NCI-H345 treated with DMSO at 0.1 percent for 48 hours (cell line): ENCODE data around the gene RNU7-1.

Experiments used
- DNase-seq: peaks from one replicate; lab custom pipeline; 2025; ENCODE audit not compliant: unreplicated experiment; lab: John Stamatoyannopoulos, UW

Gene RNU7-1

GRCh38 chr12:6936636-6937480 lies 6.8 kb upstream of the RNU7-1 start:
- DNase-seq = no peak

DNA sequence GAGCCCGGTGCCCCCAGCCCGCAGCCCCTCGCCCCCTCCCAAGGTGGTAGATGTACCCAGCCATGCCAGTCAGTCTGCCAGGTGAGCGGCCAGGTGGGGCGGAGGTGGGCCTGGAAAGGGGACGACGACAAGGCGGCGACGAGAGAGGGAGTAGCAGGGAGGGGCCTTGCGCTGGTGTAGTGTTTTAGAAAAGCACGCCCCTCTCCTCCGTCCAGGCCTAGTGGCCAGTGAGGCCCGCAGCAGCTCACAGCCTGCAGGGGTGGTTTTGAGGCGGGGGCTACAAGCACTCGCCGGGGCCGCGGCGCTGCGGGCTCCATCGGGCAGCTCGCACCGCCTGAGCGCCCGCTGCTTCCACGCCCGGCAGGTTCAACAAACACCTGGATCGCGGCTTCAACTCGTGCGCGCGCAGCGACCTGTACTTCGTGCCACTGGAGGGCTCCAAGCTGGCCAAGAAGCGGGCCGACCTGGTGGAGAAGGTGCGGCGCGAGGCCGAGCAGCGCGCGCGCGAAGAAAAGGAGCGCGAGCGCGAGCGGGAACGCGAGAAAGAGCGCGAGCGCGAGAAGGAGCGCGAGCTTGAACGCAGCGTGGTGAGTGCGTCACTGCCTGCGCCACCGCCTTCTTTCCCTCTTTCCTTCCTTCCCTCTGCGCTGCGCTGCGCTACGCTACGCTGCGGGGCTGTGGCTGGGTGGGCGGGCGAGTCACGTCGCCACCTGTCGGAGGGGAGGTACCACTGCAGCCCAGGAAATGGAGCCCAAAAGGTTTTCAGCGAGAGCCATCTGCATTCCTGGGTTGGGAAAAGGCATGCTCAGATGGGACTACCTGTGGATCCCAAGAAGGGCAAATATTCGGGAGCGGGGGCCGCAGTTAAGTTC lies 5.9 kb upstream of the RNU7-1 start:
- DNase-seq = peak; percentile 91

DNA sequence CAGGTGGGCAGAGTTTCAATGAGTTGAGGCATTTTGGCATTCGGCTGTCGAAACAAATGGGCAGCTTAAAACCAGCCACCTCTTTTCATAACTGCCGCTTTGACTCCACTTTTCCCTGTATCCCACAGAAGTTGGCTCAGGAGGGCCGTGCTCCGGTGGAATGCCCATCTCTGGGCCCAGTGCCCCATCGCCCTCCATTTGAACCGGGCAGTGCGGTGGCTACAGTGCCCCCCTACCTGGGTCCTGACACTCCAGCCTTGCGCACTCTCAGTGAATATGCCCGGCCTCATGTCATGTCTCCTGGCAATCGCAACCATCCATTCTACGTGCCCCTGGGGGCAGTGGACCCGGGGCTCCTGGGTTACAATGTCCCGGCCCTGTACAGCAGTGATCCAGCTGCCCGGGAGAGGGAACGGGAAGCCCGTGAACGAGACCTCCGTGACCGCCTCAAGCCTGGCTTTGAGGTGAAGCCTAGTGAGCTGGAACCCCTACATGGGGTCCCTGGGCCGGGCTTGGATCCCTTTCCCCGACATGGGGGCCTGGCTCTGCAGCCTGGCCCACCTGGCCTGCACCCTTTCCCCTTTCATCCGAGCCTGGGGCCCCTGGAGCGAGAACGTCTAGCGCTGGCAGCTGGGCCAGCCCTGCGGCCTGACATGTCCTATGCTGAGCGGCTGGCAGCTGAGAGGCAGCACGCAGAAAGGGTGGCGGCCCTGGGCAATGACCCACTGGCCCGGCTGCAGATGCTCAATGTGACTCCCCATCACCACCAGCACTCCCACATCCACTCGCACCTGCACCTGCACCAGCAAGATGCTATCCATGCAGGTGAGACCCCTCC lies 5.0 kb upstream of the RNU7-1 start:
- DNase-seq = no peak

- no peak for DNase-seq
Measured at GRCh38 chr12:6939191-6939540, 4.5 kb upstream of the RNU7-1 start.

- DNase-seq = no peak
Measured at GRCh38 chr12:6941267-6941666, 2.3 kb upstream of the RNU7-1 start.

DNA sequence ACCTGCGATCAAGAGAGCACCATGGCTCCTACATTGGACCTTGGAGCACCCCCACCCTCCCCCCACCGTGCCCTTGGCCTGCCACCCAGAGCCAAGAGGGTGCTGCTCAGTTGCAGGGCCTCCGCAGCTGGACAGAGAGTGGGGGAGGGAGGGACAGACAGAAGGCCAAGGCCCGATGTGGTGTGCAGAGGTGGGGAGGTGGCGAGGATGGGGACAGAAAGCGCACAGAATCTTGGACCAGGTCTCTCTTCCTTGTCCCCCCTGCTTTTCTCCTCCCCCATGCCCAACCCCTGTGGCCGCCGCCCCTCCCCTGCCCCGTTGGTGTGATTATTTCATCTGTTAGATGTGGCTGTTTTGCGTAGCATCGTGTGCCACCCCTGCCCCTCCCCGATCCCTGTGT lies 1.8 kb upstream of the RNU7-1 start:
- no peak for DNase-seq

DNA sequence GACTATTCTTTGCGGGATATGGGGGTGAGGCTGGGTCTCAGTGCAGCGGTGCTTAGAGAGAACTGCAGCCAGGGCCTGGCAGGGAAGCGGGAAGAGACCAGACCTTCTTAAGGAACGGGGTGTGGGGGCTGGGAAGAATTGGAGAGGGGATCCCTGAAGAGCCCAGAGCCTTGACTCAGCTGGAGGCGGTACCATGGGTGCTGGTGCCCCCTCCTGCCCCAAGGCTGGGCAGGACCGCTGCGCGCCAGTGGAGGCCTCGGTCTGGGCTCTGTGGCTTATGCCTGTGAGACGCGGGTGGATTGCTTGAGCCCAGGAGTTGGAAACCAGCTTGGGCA lies 1.3 kb upstream of the RNU7-1 start:
- no peak for DNase-seq

- DNase-seq = peak; percentile 91
Measured at GRCh38 chr12:6943389-6943721, 261 bp upstream of the RNU7-1 start.

GRCh38 chr12:6944381-6945186 lies 968 bp downstream of the RNU7-1 start:
- peak; percentile 96 for DNase-seq

DNA sequence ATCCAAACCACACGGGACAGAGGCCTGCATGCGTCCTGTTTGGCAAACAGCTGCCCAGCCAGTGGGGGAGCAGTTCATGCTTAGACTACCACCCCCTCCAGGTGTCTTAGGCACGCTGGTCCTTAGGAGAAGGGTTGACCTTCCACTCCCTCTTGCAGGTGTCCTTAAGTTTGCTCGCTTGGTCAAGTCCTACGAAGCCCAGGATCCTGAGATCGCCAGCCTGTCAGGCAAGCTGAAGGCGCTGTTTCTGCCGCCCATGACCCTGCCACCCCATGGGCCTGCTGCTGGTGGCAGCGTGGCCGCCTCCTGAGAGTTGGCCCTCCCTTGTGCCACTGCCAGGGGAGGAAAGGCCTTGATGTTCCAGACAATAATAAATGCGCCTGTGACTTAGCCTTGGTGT lies 2.0 kb downstream of the RNU7-1 start:
- DNase-seq = no peak

GRCh38 chr12:6946033-6946919 lies 2.7 kb downstream of the RNU7-1 start:
- peak; percentile 92 for DNase-seq

DNA sequence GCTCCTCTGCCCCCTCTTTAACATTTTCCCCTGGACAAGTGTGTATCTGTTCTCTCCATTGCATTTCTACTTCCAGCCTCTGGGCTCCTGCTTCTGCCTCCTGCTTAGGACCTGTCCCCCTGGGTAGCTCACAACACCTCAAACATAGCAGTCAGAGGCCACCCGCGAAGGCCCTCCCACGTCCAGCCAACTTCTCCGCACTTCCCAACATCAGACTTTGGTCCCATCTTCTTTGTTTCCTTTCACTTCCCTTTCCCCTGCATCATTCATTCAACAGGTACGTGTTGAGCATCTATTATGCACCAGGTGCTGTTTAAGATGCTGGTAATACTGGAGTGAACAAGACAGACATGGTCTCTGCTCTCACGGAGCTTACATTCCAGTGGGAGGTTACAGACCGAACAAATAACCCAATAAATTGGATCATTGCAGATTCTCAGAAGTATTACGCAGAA lies 3.3 kb downstream of the RNU7-1 start:
- no peak for DNase-seq

DNA sequence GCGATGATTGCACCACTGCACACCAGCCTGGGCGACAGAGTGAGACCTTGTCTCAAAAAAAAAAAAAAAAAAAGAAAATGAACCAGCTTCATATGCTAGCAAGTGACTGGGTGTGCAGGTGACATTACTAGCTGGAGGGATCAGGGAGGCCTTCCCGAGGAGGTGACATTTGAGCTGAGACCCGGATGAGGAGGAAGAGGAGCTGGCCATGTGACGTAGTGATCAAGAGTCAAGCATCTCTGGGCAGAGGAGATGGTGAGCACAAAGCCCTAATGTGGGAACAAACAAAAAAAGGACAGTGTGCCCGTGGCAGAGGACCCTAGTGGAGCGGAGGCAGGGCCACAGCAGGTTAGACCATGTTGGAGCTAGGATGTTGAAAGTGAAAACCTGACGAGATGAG lies 4.0 kb downstream of the RNU7-1 start:
- DNase-seq = no peak

GRCh38 chr12:6948873-6949594 lies 5.4 kb downstream of the RNU7-1 start:
- DNase-seq = no peak

DNA sequence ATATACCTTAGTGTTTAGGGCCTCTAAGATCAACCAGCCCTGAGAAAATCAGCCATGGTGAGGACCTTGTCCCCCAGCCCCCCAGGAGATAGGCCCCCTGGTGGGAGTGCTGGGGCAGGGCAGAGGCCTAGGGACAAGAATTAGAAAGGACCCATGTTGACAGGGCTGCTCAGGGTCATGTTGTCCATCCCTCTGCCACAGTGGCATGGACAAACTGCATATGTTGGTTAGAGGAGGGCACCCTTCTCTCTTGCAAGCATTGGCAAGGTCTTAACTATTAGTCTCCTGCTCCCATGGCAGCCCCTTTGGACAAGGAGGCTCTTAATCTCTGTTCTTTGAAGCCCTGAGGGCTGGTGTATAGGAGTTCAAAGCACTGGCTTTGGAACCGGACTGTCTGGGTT lies 6.8 kb downstream of the RNU7-1 start:
- DNase-seq = no peak

DNA sequence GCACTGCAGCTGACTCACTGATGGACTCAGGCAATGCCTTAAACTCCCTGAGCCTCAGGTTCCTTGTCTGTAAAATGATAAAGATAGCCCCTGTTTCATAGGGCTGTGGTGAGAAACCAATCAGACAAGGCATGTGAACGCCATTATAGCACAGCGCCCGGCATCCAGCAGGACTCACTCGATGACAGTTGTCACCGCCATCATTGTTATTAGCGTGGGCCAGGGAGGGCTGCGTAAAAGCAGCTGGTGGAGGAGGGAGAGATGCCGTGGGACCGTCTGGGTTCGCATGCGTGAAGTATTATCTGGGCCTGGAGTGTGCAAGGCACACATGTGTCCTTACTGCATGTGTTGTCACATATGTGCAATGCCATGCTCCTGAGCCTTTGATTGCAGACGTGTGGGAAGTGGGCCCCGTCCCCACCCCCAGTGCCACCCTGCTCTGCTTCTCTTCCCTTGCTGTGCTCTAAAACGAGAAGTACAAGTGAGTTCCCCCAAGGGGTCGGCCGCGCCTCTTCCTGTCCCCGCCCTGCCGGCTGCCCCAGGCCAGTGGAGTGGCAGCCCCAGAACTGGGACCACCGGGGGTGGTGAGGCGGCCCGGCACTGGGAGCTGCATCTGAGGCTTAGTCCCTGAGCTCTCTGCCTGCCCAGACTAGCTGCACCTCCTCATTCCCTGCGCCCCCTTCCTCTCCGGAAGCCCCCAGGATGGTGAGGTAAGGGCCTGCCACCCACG lies 7.4 kb downstream of the RNU7-1 start, which contains the start of gene PTPN6:
PTPN6 (plus strand) TSS at position 546 of the 730 bp plus-strand sequence; CDS start at position 703, 157 bp downstream.
- no peak for DNase-seq

DNA sequence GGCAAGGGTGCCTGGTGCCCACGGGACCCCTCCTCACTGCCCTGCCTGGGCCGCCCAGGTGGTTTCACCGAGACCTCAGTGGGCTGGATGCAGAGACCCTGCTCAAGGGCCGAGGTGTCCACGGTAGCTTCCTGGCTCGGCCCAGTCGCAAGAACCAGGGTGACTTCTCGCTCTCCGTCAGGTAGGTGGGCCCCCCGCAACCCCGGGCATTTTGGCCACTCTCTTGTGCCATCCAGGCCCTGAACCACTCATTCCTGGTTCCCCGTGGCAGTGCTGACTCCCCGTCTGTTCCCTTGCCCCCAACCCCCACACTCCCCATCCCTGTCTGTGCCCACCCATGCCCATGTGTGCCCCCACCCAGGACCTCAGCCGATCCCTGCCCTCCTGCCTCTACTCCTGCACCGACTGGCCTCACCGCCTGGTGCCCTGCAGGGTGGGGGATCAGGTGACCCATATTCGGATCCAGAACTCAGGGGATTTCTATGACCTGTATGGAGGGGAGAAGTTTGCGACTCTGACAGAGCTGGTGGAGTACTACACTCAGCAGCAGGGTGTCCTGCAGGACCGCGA lies 8.0 kb downstream of the RNU7-1 start:
- no peak for DNase-seq
